Activated gamma-delta T cell (primary cell): ENCODE data around the gene IMPDH1.
"Not testable (repeated sequence)": the region's sequence is repeated elsewhere in the genome, so short reads cannot be mapped to it uniquely, and the experiment has no call there.

Source experiments
- DNase-seq: peaks from one replicate; lab custom pipeline; 2025; lab: John Stamatoyannopoulos, UW
- total RNA-seq, 2 donors: gene quantifications; one replicate each; lab custom pipeline; 2026; lab: John Stamatoyannopoulos, UW

The IMPDH1 gene
- 39.7 to 45.4 reads per million in 2 donors for total RNA-seq

GRCh38 chr7:128409596-128410450 lies at the start of gene IMPDH1:
Gene IMPDH1 (minus strand): TSS chr7:128409982. CDS start chr7:128409901, 81 bp downstream.
- DNase-seq = peak; percentile 77

GRCh38 chr7:128459394-128459878 lies 49.7 kb upstream of the IMPDH1 start:
- no peak for DNase-seq

GRCh38 chr7:128458956-128459355 lies 49.2 kb upstream of the IMPDH1 start:
- DNase-seq = no peak

GRCh38 chr7:128457385-128457784 lies 47.6 kb upstream of the IMPDH1 start:
- not testable (repeated sequence) for DNase-seq

- no peak for DNase-seq
Measured at GRCh38 chr7:128456255-128456725, 46.5 kb upstream of the IMPDH1 start.

- DNase-seq = peak; percentile 91
Measured at GRCh38 chr7:128455543-128456254, 45.9 kb upstream of the IMPDH1 start, which contains the start of gene HILPDA. Gene HILPDA (plus strand): TSS chr7:128455878. CDS start chr7:128457269, 1,391 bp downstream.

GRCh38 chr7:128454808-128455542 lies 45.2 kb upstream of the IMPDH1 start:
- DNase-seq = no peak

GRCh38 chr7:128453836-128454804 lies 44.3 kb upstream of the IMPDH1 start:
- DNase-seq = no peak

- no peak for DNase-seq
Measured at GRCh38 chr7:128452552-128452951, 42.8 kb upstream of the IMPDH1 start.

GRCh38 chr7:128450913-128451312 lies 41.1 kb upstream of the IMPDH1 start:
- DNase-seq = no peak

- no peak for DNase-seq
Measured at GRCh38 chr7:128450409-128450808, 40.6 kb upstream of the IMPDH1 start.

GRCh38 chr7:128448751-128449302 lies 39.0 kb upstream of the IMPDH1 start:
- DNase-seq = no peak

GRCh38 chr7:128447941-128448564 lies 38.3 kb upstream of the IMPDH1 start:
- no peak for DNase-seq

GRCh38 chr7:128446306-128446705 lies 36.5 kb upstream of the IMPDH1 start:
- no peak for DNase-seq

GRCh38 chr7:128443831-128444600 lies 34.2 kb upstream of the IMPDH1 start:
- DNase-seq = no peak

GRCh38 chr7:128442356-128442755 lies 32.6 kb upstream of the IMPDH1 start:
- no peak for DNase-seq

- DNase-seq = no peak
Measured at GRCh38 chr7:128437426-128438332, 27.9 kb upstream of the IMPDH1 start.

GRCh38 chr7:128435327-128435686 lies 25.5 kb upstream of the IMPDH1 start:
- no peak for DNase-seq
